ENCODE data around the gene AAR2. TPM values are rescaled to one million over a fixed set of nuclear protein-coding genes. Genes with fewer than 3 reads are reported as not detected.

The AAR2 gene
- total RNA-seq, 1 experiment from 2014 or later: 60.0 TPM

DNA sequence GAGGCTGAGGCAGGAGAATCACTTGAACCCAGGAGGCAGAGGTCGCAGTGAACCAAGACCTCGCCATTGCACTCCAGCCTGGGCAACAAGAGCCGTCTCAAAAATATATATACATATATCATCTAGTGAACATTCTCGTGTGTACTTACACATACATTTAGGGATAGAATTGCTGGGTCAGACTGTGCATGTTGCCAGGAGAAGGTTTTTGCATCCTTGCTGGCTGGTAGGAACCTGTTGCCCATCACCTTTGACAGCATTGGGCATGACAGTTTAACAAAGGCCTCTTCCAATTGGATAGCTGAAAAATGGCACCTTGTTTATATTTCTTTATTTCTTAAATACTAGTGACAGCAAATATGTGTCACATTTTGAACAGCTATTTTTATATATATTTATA lies 5.4 kb downstream of the AAR2 start:
- TF ChIP-seq, protein P1, sequence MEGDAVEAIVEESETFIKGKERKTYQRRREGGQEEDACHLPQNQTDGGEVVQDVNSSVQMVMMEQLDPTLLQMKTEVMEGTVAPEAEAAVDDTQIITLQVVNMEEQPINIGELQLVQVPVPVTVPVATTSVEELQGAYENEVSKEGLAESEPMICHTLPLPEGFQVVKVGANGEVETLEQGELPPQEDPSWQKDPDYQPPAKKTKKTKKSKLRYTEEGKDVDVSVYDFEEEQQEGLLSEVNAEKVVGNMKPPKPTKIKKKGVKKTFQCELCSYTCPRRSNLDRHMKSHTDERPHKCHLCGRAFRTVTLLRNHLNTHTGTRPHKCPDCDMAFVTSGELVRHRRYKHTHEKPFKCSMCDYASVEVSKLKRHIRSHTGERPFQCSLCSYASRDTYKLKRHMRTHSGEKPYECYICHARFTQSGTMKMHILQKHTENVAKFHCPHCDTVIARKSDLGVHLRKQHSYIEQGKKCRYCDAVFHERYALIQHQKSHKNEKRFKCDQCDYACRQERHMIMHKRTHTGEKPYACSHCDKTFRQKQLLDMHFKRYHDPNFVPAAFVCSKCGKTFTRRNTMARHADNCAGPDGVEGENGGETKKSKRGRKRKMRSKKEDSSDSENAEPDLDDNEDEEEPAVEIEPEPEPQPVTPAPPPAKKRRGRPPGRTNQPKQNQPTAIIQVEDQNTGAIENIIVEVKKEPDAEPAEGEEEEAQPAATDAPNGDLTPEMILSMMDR (IDR thresholded peaks at IDR 0.05; ENCODE audit: insufficient read depth in 1 of 2, low read depth in 1 of 2, low read length in 1 of 2, severe bottlenecking in 1 of 2, unreplicated experiment in 1 of 2): no peak
- ChIA-PET CTCF (interaction anchor here (0.6 kb wide), 2 partner anchors 67 to 187 kb away, joined by 3 read pairs; no protein-coding TSS in a partner anchor), POLR2A (no interaction called here)
- Mint-ChIP-seq H3K36me3 (ENCODE audit: insufficient read depth, unreplicated experiment) (peaks cover 86% of the 10 kb centered on the region), H3K27me3 (ENCODE audit: insufficient read depth, unreplicated experiment) (no peaks in the 10 kb centered on the region), H3K9me3 (ENCODE audit: unreplicated experiment) (no peaks in the 10 kb centered on the region), H3K4me3 (ENCODE audit: unreplicated experiment) (no peak overlapping the region), H3K27ac (ENCODE audit: unreplicated experiment) (no peak overlapping the region), H3K4me1 (ENCODE audit: low read depth, unreplicated experiment) (peaks cover 16% of the 10 kb centered on the region)
- H3K4me1 ChIP-seq: no peaks in the 10 kb centered on the region
- H3K9me3 ChIP-seq: no peaks in the 10 kb centered on the region
- H3K27me3 ChIP-seq (replicated peaks; ENCODE audit: control insufficient read depth, insufficient read depth, low read length): no peaks in the 10 kb centered on the region
- intact Hi-C loops (cut with micrococcal nuclease; ENCODE audit: unreplicated experiment): no loop called here
- H3K4me3 ChIP-seq (ENCODE audit: low read depth, low read length): no peak overlapping the region
- peaks cover 16% of the 10 kb centered on the region for H3K36me3 ChIP-seq (ENCODE audit: control insufficient read depth, insufficient read depth, low read length)
- BruUV-seq (replicated peaks): no TSS peak
- DNase-seq: no peak

DNA sequence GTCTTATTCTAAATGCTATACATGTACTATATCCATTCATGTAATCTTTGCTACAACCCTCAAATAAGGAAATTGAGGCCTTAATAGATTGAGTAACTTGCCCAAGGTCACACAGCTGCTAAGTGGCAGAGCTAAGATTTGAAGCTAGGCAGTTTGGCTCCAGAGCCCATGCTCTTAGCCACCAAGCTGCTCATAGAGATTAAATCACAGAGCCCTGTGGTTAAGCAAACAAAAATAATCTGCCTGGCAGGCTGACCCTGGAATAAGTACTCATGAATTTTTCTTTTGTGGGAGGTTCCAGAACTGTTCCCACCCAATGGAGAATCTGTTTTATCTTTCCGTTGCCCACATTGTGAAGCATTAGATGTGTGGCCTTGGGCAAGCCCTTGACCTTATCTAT lies 7.4 kb downstream of the AAR2 start:
- peaks cover 94% of the 10 kb centered on the region for H3K36me3 Mint-ChIP-seq (ENCODE audit: insufficient read depth, unreplicated experiment)
- peaks cover 5% of the 10 kb centered on the region for H3K4me1 Mint-ChIP-seq (ENCODE audit: low read depth, unreplicated experiment)
- CTCF ChIA-PET: no interaction called here
- intact Hi-C loops (cut with micrococcal nuclease; ENCODE audit: unreplicated experiment): no loop called here
- H3K9me3 Mint-ChIP-seq (ENCODE audit: unreplicated experiment): no peaks in the 10 kb centered on the region
- TF ChIP-seq, protein P1 (IDR thresholded peaks at IDR 0.05; ENCODE audit: insufficient read depth in 1 of 2, low read depth in 1 of 2, low read length in 1 of 2, severe bottlenecking in 1 of 2, unreplicated experiment in 1 of 2): no peak
- no peaks in the 10 kb centered on the region for H3K27me3 Mint-ChIP-seq (ENCODE audit: insufficient read depth, unreplicated experiment)
- POLR2A ChIA-PET: no interaction called here
- Histone ChIP-seq H3K27me3 (replicated peaks; ENCODE audit: control insufficient read depth, insufficient read depth, low read length) (no peaks in the 10 kb centered on the region), H3K4me1 (no peaks in the 10 kb centered on the region), H3K9me3 (no peaks in the 10 kb centered on the region), H3K4me3 (ENCODE audit: low read depth, low read length) (no peak overlapping the region), H3K36me3 (ENCODE audit: control insufficient read depth, insufficient read depth, low read length) (peaks cover 18% of the 10 kb centered on the region)
- no peak overlapping the region for H3K27ac Mint-ChIP-seq (ENCODE audit: unreplicated experiment)
- BruUV-seq (replicated peaks): no TSS peak
- H3K4me3 Mint-ChIP-seq (ENCODE audit: unreplicated experiment): no peak overlapping the region
- no peak for DNase-seq

DNA sequence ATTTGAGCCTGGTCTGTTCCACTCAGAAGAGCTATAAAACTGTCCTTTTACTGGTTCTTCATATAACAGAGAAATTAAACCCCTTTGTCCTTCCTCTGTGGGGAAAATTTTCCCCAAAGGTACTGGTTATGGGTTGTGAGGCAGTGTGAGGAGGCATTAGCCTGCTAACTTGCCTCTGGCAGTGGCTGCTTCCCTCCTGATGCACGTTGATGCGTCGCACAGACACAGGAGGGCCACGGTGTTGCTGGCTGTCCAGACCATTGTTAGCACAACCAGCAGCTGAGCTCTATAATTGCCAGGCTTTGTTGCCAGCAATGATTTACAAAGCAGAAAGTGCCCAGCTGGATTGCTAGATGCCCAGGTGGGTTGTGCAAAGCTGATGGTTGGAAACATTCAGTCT lies 10.1 kb downstream of the AAR2 start:
- intact Hi-C loops (cut with micrococcal nuclease; ENCODE audit: unreplicated experiment): no loop called here
- ChIA-PET CTCF (interaction anchor here (0.5 to 1.0 kb wide), 2 partner anchors 155 to 193 kb away, joined by 3 to 4 read pairs; no protein-coding TSS in a partner anchor), POLR2A (no interaction called here)
- Mint-ChIP-seq H3K27me3 (ENCODE audit: insufficient read depth, unreplicated experiment) (no peaks in the 10 kb centered on the region), H3K4me3 (ENCODE audit: unreplicated experiment) (no peak overlapping the region), H3K9me3 (ENCODE audit: unreplicated experiment) (no peaks in the 10 kb centered on the region), H3K27ac (ENCODE audit: unreplicated experiment) (no peak overlapping the region), H3K4me1 (ENCODE audit: low read depth, unreplicated experiment) (no peaks in the 10 kb centered on the region), H3K36me3 (ENCODE audit: insufficient read depth, unreplicated experiment) (peaks cover 86% of the 10 kb centered on the region)
- Histone ChIP-seq H3K27me3 (replicated peaks; ENCODE audit: control insufficient read depth, insufficient read depth, low read length) (no peaks in the 10 kb centered on the region), H3K36me3 (ENCODE audit: control insufficient read depth, insufficient read depth, low read length) (peaks cover 14% of the 10 kb centered on the region), H3K9me3 (no peaks in the 10 kb centered on the region), H3K4me3 (ENCODE audit: low read depth, low read length) (no peak overlapping the region), H3K4me1 (no peaks in the 10 kb centered on the region)
- DNase-seq: no peak
- BruUV-seq (replicated peaks): no TSS peak
- TF ChIP-seq, protein P1 (IDR thresholded peaks at IDR 0.05; ENCODE audit: insufficient read depth in 1 of 2, low read depth in 1 of 2, low read length in 1 of 2, severe bottlenecking in 1 of 2, unreplicated experiment in 1 of 2): no peak
